K562 (cell line): ENCODE results near the gene CACTIN. TPM values are rescaled to one million over a fixed set of nuclear protein-coding genes. Genes with fewer than 3 reads are reported as not detected.

ENCODE experiments used
- ARHGAP35 ChIP-seq: fragments of 450-650 bp; IDR thresholded peaks from 2 replicates; pipeline ENCODE4 v1.6.1; 2018; ENCODE audit not compliant: partially characterized antibody
- ARID1B ChIP-seq: fragments of 450-650 bp; IDR thresholded peaks from 2 replicates; pipeline ENCODE4 v1.6.1; 2016; ENCODE audit warnings: antibody characterized with exemption, mild to moderate bottlenecking, inconsistent platforms
- C11orf30 ChIP-seq: fragments of 450-650 bp; IDR thresholded peaks from 2 replicates; pipeline ENCODE4 v1.6.1; 2016; ENCODE audit warnings: low read depth, mild to moderate bottlenecking
- CBX5 ChIP-seq: IDR thresholded peaks from 2 replicates; pipeline ENCODE4 v1.6.1; 2014; ENCODE audit warnings: low read depth, borderline replicate concordance
- CLOCK ChIP-seq: fragments of 250-450 bp; sonication (Bioruptor Pico); IDR thresholded peaks from 2 replicates; pipeline ENCODE4 v1.4.0; 2020; ENCODE audit warnings: mild to moderate bottlenecking, moderate library complexity, borderline replicate concordance
- EGR1 ChIP-seq: fragments of 450-650 bp; conservative IDR thresholded peaks from 2 replicates; pipeline ENCODE4 v1.6.1; 2017; ENCODE audit warnings: mild to moderate bottlenecking
- EHMT2 ChIP-seq: fragments of 450-650 bp; IDR thresholded peaks from 2 replicates; pipeline ENCODE4 v1.6.1; 2018; ENCODE audit warnings: antibody characterized with exemption
- ETV1 ChIP-seq: fragments of 450-650 bp; conservative IDR thresholded peaks from 2 replicates; pipeline ENCODE4 v1.6.1; 2016; ENCODE audit warnings: missing genetic modification characterization, control low read depth, low read depth, missing compliant biosample characterization
- GTF3C2 ChIP-seq: IDR thresholded peaks from 3 replicates; pipeline ENCODE4 v1.6.1; 2011; ENCODE audit warnings: borderline replicate concordance, mild to moderate bottlenecking, moderate library complexity; ENCODE audit not compliant: insufficient read length; ENCODE audit errors: extremely low read depth
- HCFC1 ChIP-seq: IDR thresholded peaks from 2 replicates; pipeline ENCODE4 v1.6.1; 2012; ENCODE audit warnings: low read depth, low read length, improper control_type of control experiment
- KLF1 ChIP-seq: fragments of 450-650 bp; IDR thresholded peaks from 2 replicates; pipeline ENCODE4 v1.6.1; 2016; ENCODE audit warnings: missing genetic modification characterization, missing compliant biosample characterization
- KLF13 ChIP-seq: fragments of 450-650 bp; IDR thresholded peaks from 2 replicates; pipeline ENCODE4 v1.6.1; 2016; ENCODE audit warnings: missing genetic modification characterization, low read depth, mild to moderate bottlenecking, missing compliant biosample characterization, moderate library complexity, borderline replicate concordance
- MIER1 ChIP-seq: fragments of 450-650 bp; IDR thresholded peaks from 2 replicates; pipeline ENCODE4 v1.6.1; 2016; ENCODE audit warnings: antibody characterized with exemption, mild to moderate bottlenecking, low read depth
- MYNN ChIP-seq, 2 experiments: sonication (generic); formaldehyde crosslinking in 1 of 2; IDR thresholded peaks; 2 replicates each; pipeline versions ENCODE4 v1.5.0 to v1.6.1; 2016 to 2020; ENCODE audit warnings: antibody characterized with exemption in 1 of 2, missing genetic modification reagents in 1 of 2
- PRMT5 ChIP-seq: sonication (generic); formaldehyde crosslinking; IDR thresholded peaks from 2 replicates; pipeline ENCODE4 v1.5.0; 2020; ENCODE audit warnings: missing genetic modification reagents
- SMARCC2 ChIP-seq: fragments of 450-650 bp; IDR thresholded peaks from 2 replicates; pipeline ENCODE4 v1.6.1; 2017; ENCODE audit warnings: antibody characterized with exemption, moderate library complexity, mild to moderate bottlenecking, low read depth
- ZBTB12 ChIP-seq: fragments of 250-450 bp; sonication (Bioruptor Pico); IDR thresholded peaks from 2 replicates; pipeline ENCODE4 v1.4.0; 2020
- ZNF324 ChIP-seq: fragments of 250-450 bp; sonication (Bioruptor Pico); IDR thresholded peaks from 2 replicates; pipeline ENCODE4 v1.4.0; 2020; ENCODE audit warnings: mild to moderate bottlenecking
- ZNF512 ChIP-seq: IDR thresholded peaks from 2 replicates; pipeline ENCODE4 v1.6.1; 2016; ENCODE audit warnings: missing genetic modification characterization, missing compliant biosample characterization
- polyA plus RNA-seq, 8 experiments: library from polyadenylated mRNA; depleted of rRNA in 4 of 8; stranded (reverse) in 5 of 8; unstranded in 3 of 8; fragments of >200 nt; fragmentation: Nextera tagmentation in 2 of 8; fragmentation: Illumina TruSeq in 1 of 8; extraction: Ambion mirVana in 2 of 8; extraction: Trizol in 1 of 8; gene quantifications; 2 replicates each; pipeline versions ENCODE4 v1.2.1 to v1.2.3, GENCODE V29; 2011 to 2014; ENCODE audit warnings: inconsistent platforms in 1 of 8, missing spikeins in 1 of 8
- total RNA-seq, 7 experiments: library from RNA; depleted of rRNA in 6 of 7; stranded (reverse); fragments of >200 nt in 6 of 7; fragmentation: Illumina TruSeq in 2 of 7; extraction: Trizol in 2 of 7; gene quantifications; 2 replicates each; pipeline versions ENCODE4 v1.2.1 to v1.2.3, GENCODE V29; 2011 to 2021; ENCODE audit warnings: low replicate concordance in 1 of 7

CACTIN gene
- total and polyA plus RNA-seq, 9 of the 15 experiments (the other 6 are each of a cell fraction or from before 2014, with no cell fraction given): 0.15 to 49.2 (median 15.0) TPM

GRCh38 chr19:3670796-3671679 lies 44.4 kb upstream of the CACTIN start (continued):
- no peak for TF ChIP-seq ZNF324 (CRISPR knock-in tag)
- TF ChIP-seq GTF3C2: no peak
- no peak for TF ChIP-seq ZBTB12 (CRISPR knock-in tag)
- peak; percentile 70; the same call in 1 of the 2 replicates for TF ChIP-seq MYNN (IDR thresholded peaks at IDR 0.05)
- no peak for TF ChIP-seq MYNN (CRISPR knock-in tag; IDR thresholded peaks at IDR 0.05)
- peak; percentile 97 for TF ChIP-seq C11orf30
- TF ChIP-seq SMARCC2: peak; percentile 21; the same call in 1 of the 2 replicates
- TF ChIP-seq EHMT2: no peak
- 0 out of 2 replicates have a peak, but pooled peaks have one; percentile 9 for TF ChIP-seq HCFC1
- TF ChIP-seq KLF1: peak; percentile 56; the same call in 1 of the 2 replicates
- TF ChIP-seq ZNF512: no peak
- peak; percentile 68 for TF ChIP-seq ETV1 (tag)
- TF ChIP-seq ARHGAP35: peak; percentile 30
- TF ChIP-seq CBX5: no peak
- TF ChIP-seq EGR1: peak; percentile 80
- peak; percentile 70 for TF ChIP-seq ARID1B
- TF ChIP-seq CLOCK: no peak
- TF ChIP-seq KLF13 (tag): peak; percentile 43; the same call in 1 of the 2 replicates
- 0 out of 2 replicates have a peak, but pooled peaks have one; percentile 32 for TF ChIP-seq MIER1
- no peak for TF ChIP-seq PRMT5 (CRISPR knock-in tag)
